Kidney (tissue), 14 donors: ENCODE measurements around the gene CRYM. TPM values are rescaled to one million over a fixed set of nuclear protein-coding genes. Genes with fewer than 3 reads are reported as not detected.

ENCODE experiments used
- DNase-seq, 5 donors: peaks; one replicate each; pipeline ENCODE4 v3.0.0-alpha.2; 2013 to 2020
- FAIRE-seq: peaks from 2 replicates; lab custom pipeline; 2012; peaks lifted over from hg19 to GRCh38; lab: Jason Lieb, UNC
- H3K27ac ChIP-seq, 2 donors: one replicate each; pipeline ENCODE4 v1.7.0; 2013; ENCODE audit warnings: low read depth in 2 of 2, low read length in 2 of 2, inconsistent platforms in 1 of 2
- H3K27me3 ChIP-seq: one replicate; pipeline ENCODE4 v1.7.1; 2013; ENCODE audit warnings: low read length, inconsistent platforms; ENCODE audit not compliant: control insufficient read depth, insufficient read depth
- H3K36me3 ChIP-seq, 3 donors: one replicate each; pipeline versions ENCODE4 v1.7.0 to v1.7.1; 2013; ENCODE audit warnings: low read length in 3 of 3, control low read depth in 1 of 3, inconsistent platforms in 1 of 3; ENCODE audit not compliant: insufficient read depth in 3 of 3, control insufficient read depth in 2 of 3
- H3K4me1 ChIP-seq, 3 donors: one replicate each; pipeline versions ENCODE4 v1.7.0 to v1.7.1; 2013; ENCODE audit warnings: low read length in 3 of 3, inconsistent platforms in 1 of 3, low read depth in 1 of 3; ENCODE audit not compliant: control insufficient read depth in 2 of 3, insufficient read depth in 2 of 3
- H3K4me3 ChIP-seq, 3 donors: one replicate each; pipeline versions ENCODE4 v1.7.0 to v1.8.1; 2013; ENCODE audit warnings: low read length in 3 of 3, control low read depth in 1 of 3, inconsistent platforms in 1 of 3
- H3K9ac ChIP-seq, 3 donors: one replicate each; pipeline versions ENCODE4 v1.7.0 to v1.7.1; 2013; ENCODE audit warnings: low read length in 3 of 3, control low read depth in 1 of 3, inconsistent platforms in 1 of 3
- H3K9me3 ChIP-seq, 3 donors: one replicate each; pipeline versions ENCODE4 v1.7.0 to v1.7.1; 2013; ENCODE audit warnings: low read length in 3 of 3, control low read depth in 1 of 3, inconsistent platforms in 1 of 3; ENCODE audit not compliant: control insufficient read depth in 2 of 3, insufficient read depth in 1 of 3
- CTCF ChIP-seq: IDR thresholded peaks from 3 replicates; pipeline ENCODE4 v1.5.1; 2012; ENCODE audit warnings: mild to moderate bottlenecking, moderate library complexity, borderline replicate concordance; ENCODE audit not compliant: insufficient read depth; ENCODE audit errors: extremely low read depth
- intact Hi-C: fragments of 100-400 bp; cut with DNase I; formaldehyde crosslinking; loops from one replicate; pipeline ENCODE4 v1.11.1; 2022
- polyA plus RNA-seq: library from polyadenylated mRNA; stranded (reverse); fragments of 350-450 nt; fragmentation: Illumina TruSeq; extraction: RNeasy Lipid Tissue Mini Kit (QIAGEN cat#74804); gene quantifications from one replicate; pipeline ENCODE4 v1.2.3, GENCODE V29; 2014; ENCODE audit warnings: low read depth, low replicate concordance; ENCODE audit not compliant: insufficient read depth
- total RNA-seq: library from RNA; stranded (reverse); fragmentation: NEBNext Ultra II Directional; extraction: Animal tissue kit (Norgen Biotek cat#: 25700); gene quantifications from one replicate; pipeline ENCODE4 v1.2.1, GENCODE V29; 2021
- donor health status: control.
- donor health status: control.
- donor health status: control.
- donor health status: control.
- donor health status: control.
- donor health status: DM: yes; HTN: yes; CAD: no.
- donor health status: Normal renal cell carcinoma (clear cell type).

CRYM gene
- total and polyA plus RNA-seq, 2 donors from 2014 or later = 5.8 to 80.9 TPM

- no peaks in the 10 kb centered on the region for H3K27me3 ChIP-seq
- intact Hi-C loops = no loop called here
- H3K9me3 ChIP-seq = no peaks in the 10 kb centered on the region
- no peak overlapping the region for H3K9ac ChIP-seq
- FAIRE-seq (no peak), DNase-seq (no peak)
- no peak for TF ChIP-seq CTCF
- H3K4me3 ChIP-seq = no peak overlapping the region
- no peak overlapping the region for H3K27ac ChIP-seq
- H3K36me3 ChIP-seq = no peaks in the 10 kb centered on the region
- H3K4me1 ChIP-seq = peaks cover 0 to 13% (median 0%) of the 10 kb centered on the region in 3 donors
Measured at GRCh38 chr16:21227866-21228265, 50.2 kb downstream of the CRYM start.

- DNase-seq = no peak
- no peak for FAIRE-seq
- no peak overlapping the region for H3K4me3 ChIP-seq
- TF ChIP-seq CTCF = no peak
- H3K9ac ChIP-seq = no peak overlapping the region
- H3K9me3 ChIP-seq = no peaks in the 10 kb centered on the region
- intact Hi-C loops = no loop called here
- no peak overlapping the region for H3K27ac ChIP-seq
- no peaks in the 10 kb centered on the region for H3K27me3 ChIP-seq
- no peaks in the 10 kb centered on the region for H3K36me3 ChIP-seq
- H3K4me1 ChIP-seq = peaks cover 0 to 8% (median 0%) of the 10 kb centered on the region in 3 donors
Measured at GRCh38 chr16:21226749-21227148, 51.3 kb downstream of the CRYM start.

GRCh38 chr16:21224800-21225199, 53.3 kb downstream of the CRYM start:
- H3K4me3 ChIP-seq = no peak overlapping the region
- no peak overlapping the region for H3K9ac ChIP-seq
- no peaks in the 10 kb centered on the region for H3K4me1 ChIP-seq
- no peak for TF ChIP-seq CTCF
- DNase-seq = no peak
- FAIRE-seq = no peak
- H3K36me3 ChIP-seq = no peaks in the 10 kb centered on the region
- intact Hi-C loops = no loop called here
- no peaks in the 10 kb centered on the region for H3K9me3 ChIP-seq
- no peaks in the 10 kb centered on the region for H3K27me3 ChIP-seq
- H3K27ac ChIP-seq = no peak overlapping the region

- no peaks in the 10 kb centered on the region for H3K36me3 ChIP-seq
- no peak overlapping the region for H3K9ac ChIP-seq
- H3K4me3 ChIP-seq = no peak overlapping the region
- no peaks in the 10 kb centered on the region for H3K27me3 ChIP-seq
- no peaks in the 10 kb centered on the region for H3K9me3 ChIP-seq
- no peaks in the 10 kb centered on the region for H3K4me1 ChIP-seq
- no peak for TF ChIP-seq CTCF
- intact Hi-C loops = no loop called here
- no peak overlapping the region for H3K27ac ChIP-seq
- DNase-seq = no peak
- FAIRE-seq = no peak
Measured at GRCh38 chr16:21223787-21224186, 54.3 kb downstream of the CRYM start.
